MM.1S (cell line): ENCODE results near the gene ANKRD27.

ENCODE experiments used
- EZH2 ChIP-seq: fragments of 300-600 bp; sonication (generic); optimal IDR thresholded peaks from 2 replicates; pipeline ENCODE3; 2017; ENCODE audit warnings: low read depth, mild to moderate bottlenecking, antibody characterized with exemption, low read length, mixed read lengths
- EZH2phosphoT487 ChIP-seq: fragments of 300-600 bp; sonication (generic); IDR thresholded peaks from 2 replicates; pipeline ENCODE4 v1.6.1; 2018; ENCODE audit warnings: antibody characterized with exemption, low read length

- TF ChIP-seq EZH2phosphoT487 (no peak), EZH2 (no peak)
Observed at GRCh38 chr19:32573492-32573794, 101.5 kb downstream of the ANKRD27 start.
